HG03159 (cell line): Measurements from ENCODE around the gene ASXL2.
"Not testable (repeated sequence)": the region's sequence is repeated elsewhere in the genome, so short reads cannot be mapped to it uniquely, and the experiment has no call there.

Experiments
- ATAC-seq: cut with Tn5 transposase; IDR thresholded peaks from one replicate; pipeline ENCODE4 v1.9.1; 2021; ENCODE audit warnings: mild to moderate bottlenecking, moderate library complexity; ENCODE audit not compliant: unreplicated experiment

The ASXL2 gene

GRCh38 chr2:25878361-25879132 is at the start of gene ASXL2:
TSS of gene ASXL2 (minus strand) at chr2:25878487. CDS start at chr2:25878222, 265 bp downstream.
- ATAC-seq: peak; percentile 88

- no peak for ATAC-seq
Observed at GRCh38 chr2:25926984-25927756, 48.9 kb upstream of the ASXL2 start.

DNA sequence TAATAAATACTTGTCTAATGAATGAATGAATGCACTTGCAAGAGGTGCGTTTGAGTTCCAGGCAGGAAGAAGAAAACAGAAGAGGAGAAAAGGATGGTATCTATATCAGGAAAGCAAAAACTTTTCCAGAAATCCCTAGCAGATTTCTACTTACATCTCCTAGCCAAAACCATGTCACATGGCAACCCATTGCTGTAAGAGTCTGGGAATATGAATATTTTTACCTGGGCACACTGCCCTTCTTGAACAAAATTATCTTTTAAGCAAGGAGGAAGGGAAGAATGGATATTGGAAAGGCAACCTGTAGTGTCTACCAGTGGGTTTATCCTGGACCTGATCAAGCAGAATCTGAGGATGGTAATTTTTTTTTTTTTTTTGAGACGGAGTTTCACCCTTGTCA is 44.2 kb upstream of the ASXL2 start:
- no peak for ATAC-seq

GRCh38 chr2:25920786-25921415 is 42.6 kb upstream of the ASXL2 start:
- no peak for ATAC-seq

- no peak for ATAC-seq
Observed at GRCh38 chr2:25920336-25920735, 42.0 kb upstream of the ASXL2 start.

GRCh38 chr2:25917832-25918231 is 39.5 kb upstream of the ASXL2 start:
- no peak for ATAC-seq

GRCh38 chr2:25917411-25917810 is 39.1 kb upstream of the ASXL2 start:
- ATAC-seq: not testable (repeated sequence)

GRCh38 chr2:25915944-25916772 is 37.9 kb upstream of the ASXL2 start:
- ATAC-seq: not testable (repeated sequence)

DNA sequence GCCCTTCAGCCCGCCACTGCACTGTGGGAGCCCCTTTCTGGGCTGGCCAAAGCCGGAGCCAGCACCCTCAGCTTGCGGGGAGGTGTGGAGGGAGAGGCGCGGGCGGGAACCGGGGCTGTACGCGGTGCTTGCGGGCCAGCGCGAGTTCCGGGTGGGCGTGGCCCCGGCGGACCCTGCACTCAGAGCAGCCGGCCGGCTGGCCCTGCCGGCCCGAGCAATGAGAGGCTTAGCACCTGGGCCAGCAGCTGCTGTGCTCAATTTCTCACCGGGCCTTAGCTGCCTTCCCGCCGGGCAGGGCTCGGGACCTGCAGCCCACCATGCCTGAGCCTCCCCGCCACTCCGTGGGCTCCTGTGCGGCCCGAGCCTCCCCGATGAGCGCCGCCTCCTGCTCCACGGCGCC is 37.1 kb upstream of the ASXL2 start:
- ATAC-seq: not testable (repeated sequence)

- ATAC-seq: not testable (repeated sequence)
Observed at GRCh38 chr2:25913696-25913973, 35.3 kb upstream of the ASXL2 start.

DNA sequence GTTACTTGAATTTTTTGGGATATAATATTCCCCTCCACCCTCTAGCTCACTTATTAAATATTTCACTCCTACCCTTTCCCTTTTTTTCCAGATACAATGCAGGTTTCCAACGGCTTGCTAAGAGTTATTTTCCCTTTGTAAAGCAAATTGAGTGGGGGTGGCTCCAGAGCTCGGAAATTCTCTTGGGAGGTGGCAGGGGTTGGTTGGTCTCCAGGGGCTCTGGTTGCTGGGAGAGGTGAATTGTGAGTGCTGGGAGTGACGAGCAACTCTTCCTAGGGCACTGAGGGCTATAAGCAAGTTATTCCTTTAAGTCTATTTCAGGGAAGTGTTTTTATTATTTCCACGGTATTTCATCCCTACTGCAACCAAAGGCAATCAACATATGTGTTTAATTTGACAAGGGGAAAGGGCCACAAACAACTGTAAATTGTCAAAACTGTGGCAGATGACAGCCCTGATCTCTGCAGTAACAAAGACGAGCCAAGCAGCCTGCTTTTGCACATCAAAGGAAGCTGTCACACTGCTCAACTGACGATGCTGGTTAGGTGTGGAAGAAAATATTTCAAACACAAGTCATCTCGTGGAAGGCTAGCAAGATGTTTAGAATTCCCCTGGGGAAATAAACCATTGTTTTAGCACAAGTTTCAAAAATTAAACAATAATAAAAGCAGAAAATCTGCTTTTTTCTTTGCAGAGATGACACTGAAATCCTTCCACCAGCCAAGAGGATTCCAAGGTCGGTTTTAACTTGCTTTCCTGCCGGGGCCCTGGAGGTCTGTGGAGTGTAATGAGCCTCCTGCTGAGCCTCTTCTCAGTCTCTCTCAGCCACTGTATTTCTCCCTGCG is 34.8 kb upstream of the ASXL2 start:
- ATAC-seq: no peak

GRCh38 chr2:25909574-25909973 is 31.3 kb upstream of the ASXL2 start:
- not testable (repeated sequence) for ATAC-seq

DNA sequence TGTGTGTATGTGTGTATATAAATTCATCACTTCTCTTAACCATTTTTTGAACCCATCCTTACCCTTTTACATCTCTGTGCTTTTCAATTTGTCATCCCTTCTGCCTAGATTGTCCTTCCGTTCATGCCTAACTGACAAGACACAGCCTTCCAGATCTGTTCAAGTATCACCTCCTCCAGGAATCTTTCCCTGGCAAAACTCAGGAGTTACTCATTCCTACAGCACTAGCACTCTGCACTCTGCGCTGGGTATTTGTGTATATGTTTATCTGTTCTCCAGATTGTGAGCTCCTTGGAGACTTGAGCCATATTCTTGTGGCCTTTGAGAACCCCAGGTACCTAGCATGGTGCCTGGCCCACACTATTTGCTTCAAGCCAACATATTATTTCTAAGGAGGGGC is 26.8 kb upstream of the ASXL2 start:
- ATAC-seq: no peak

DNA sequence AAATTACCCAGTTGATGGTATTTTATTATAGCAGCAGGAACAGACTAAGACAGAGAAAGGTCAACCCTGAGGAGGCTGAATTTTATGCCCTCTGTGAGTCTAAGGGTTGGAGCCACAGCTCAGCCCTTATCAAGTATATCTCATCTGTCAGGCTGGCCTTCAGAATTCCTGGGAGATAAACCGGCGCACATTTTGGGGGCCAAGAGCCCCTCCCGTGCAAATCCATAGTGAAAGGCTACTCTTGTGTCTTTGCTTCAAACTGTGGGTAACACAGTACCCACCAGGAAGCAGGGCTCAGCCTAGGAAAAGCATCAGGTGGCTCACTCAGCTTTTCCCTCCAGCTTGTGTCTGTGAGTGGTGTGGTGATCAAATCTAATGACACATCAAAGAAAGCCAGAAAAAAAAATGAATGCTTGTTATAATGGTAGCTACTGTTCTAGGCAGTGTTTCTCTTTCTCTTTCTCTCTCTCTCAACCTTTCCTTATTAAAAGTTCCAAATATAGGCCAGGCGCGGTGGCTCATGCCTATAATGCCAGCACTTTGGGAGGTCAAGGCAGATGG is 25.0 kb upstream of the ASXL2 start:
- ATAC-seq: no peak

DNA sequence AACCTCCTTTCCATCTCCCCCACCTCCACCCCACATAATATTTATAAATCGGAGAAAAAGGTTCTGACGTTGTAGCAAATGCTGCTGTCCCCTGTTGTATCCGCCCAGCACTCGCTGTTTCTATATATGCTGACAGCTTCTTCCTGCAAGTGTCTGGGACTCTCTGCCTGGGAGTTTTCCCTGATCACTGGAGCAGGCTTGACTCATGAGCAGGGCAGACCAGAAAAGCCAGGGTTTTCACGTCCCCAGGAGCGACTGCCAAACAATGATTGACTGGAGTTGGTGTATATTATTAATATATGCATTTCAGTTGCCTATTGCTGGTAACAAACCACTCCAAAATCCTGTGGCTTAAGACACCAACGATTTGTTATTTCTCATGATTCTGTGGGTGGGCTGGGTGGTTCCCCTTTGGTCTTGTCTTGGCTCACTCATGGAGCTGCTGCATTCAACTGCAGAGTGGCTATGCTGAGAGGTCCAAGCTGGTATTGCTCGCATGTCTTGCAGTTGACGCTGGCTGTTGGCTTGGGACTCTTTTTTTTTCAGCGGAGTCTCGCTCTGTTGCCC is 21.2 kb upstream of the ASXL2 start:
- ATAC-seq: no peak

DNA sequence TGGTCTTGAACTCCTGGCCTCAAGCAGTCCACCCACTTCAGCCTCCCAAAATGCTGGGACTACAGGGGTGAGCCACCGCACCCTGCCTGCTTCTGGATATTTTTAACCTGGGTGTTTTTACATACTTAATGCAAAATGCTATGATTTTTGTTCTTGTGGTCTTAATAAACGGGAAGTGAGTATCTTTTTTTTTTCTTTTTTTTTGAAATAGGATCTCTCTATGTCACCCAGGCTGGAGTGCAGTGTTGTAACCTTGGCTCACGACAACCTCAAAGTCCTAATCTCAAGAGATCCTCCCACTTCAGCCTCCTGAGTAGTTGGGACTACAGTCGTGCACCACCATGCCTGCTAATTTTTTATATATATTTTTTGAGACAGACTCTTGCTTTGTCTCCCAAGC is 19.2 kb upstream of the ASXL2 start:
- ATAC-seq: no peak

GRCh38 chr2:25896308-25896707 is 18.0 kb upstream of the ASXL2 start:
- not testable (repeated sequence) for ATAC-seq

DNA sequence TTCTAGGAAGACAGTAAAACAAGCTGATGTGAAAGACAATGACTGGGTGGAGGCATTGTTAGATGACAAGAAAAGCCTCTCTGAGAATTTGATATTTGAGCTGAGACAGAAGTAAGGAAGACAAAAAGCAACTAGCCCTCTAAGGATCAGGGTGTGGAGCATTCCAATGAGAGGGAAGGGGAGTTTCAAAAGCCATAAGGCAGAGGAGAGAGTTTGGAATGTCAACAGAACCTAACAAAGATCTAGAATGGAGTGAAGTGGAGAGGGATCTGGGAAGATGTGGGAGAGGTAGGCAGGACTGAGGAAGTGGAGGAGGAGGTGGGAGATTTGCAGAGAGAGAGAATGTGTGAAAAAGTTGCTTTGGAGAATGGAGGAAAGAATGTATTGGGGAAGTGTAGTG is 17.3 kb upstream of the ASXL2 start:
- no peak for ATAC-seq

GRCh38 chr2:25895018-25895417 is 16.7 kb upstream of the ASXL2 start:
- ATAC-seq: no peak
